Activated T-helper 17 cell treated with anti-CD3 and anti-CD28 coated beads, Interleukin-2, amount 50 U/mL, for 72 hours (primary cell): ENCODE data around the gene DENND11. TPM values are rescaled to one million over a fixed set of nuclear protein-coding genes. Genes with fewer than 3 reads are reported as not detected.

Experiments used
- ATAC-seq: fragments of 150-1000 bp; cut with Tn5 transposase; replicated peaks from 2 replicates; pipeline ENCODE4 v1.10.0; 2021; ENCODE audit warnings: mild to moderate bottlenecking, moderate library complexity
- H3K27ac Mint-ChIP-seq: one replicate; pipeline ENCODE4 v1.8.0; 2022; ENCODE audit warnings: mixed read lengths
- H3K27me3 Mint-ChIP-seq: one replicate; pipeline ENCODE4 v1.8.0; 2022; ENCODE audit warnings: mixed read lengths
- H3K36me3 Mint-ChIP-seq: one replicate; pipeline ENCODE4 v1.8.0; 2022; ENCODE audit warnings: low read depth, mild to moderate bottlenecking, mixed read lengths
- H3K4me1 Mint-ChIP-seq: one replicate; pipeline ENCODE4 v1.8.0; 2022; ENCODE audit warnings: mixed read lengths
- H3K4me3 Mint-ChIP-seq: one replicate; pipeline ENCODE4 v1.8.0; 2022; ENCODE audit warnings: mild to moderate bottlenecking, mixed read lengths
- H3K9me3 Mint-ChIP-seq: one replicate; pipeline ENCODE4 v1.8.0; 2022; ENCODE audit warnings: mixed read lengths
- total RNA-seq, 2 donors: library from RNA; stranded (reverse); gene quantifications; one replicate each; pipeline ENCODE4 v1.2.3, GENCODE V29; 2022

DENND11 gene
- 10 to 100 TPM; 19.5 to 36.1 TPM for total RNA-seq

- H3K9me3 Mint-ChIP-seq, result no peaks in the 10 kb centered on the region
- H3K4me3 Mint-ChIP-seq, result peak within 1 kb of the TSS; percentile 91
- peaks cover 3% of the 10 kb centered on the region for H3K27me3 Mint-ChIP-seq
- peak; percentile 85 for ATAC-seq
- H3K4me1 Mint-ChIP-seq, result peaks cover 34% of the 10 kb centered on the region
- H3K27ac Mint-ChIP-seq, result peak within 1 kb of the TSS; percentile 73
- peaks cover 19% of the 10 kb centered on the region for H3K36me3 Mint-ChIP-seq
Observed at GRCh38 chr7:141702047-141702567, at the start of gene DENND11. DENND11 (minus strand) TSS chr7:141702166; CDS start chr7:141702153, 13 bp downstream.

GRCh38 chr7:141748396-141748795 lies 46.4 kb upstream of the DENND11 start:
- H3K4me1 Mint-ChIP-seq, result peaks cover 5% of the 10 kb centered on the region
- no peaks in the 10 kb centered on the region for H3K27me3 Mint-ChIP-seq
- H3K9me3 Mint-ChIP-seq, result peaks cover 13% of the 10 kb centered on the region
- no peak overlapping the region for H3K27ac Mint-ChIP-seq
- peaks cover 99% of the 10 kb centered on the region for H3K36me3 Mint-ChIP-seq
- ATAC-seq, result no peak
- no peak overlapping the region for H3K4me3 Mint-ChIP-seq

- Mint-ChIP-seq H3K9me3 (no peaks in the 10 kb centered on the region), H3K4me1 (peaks cover 28% of the 10 kb centered on the region), H3K27me3 (no peaks in the 10 kb centered on the region), H3K4me3 (no peak overlapping the region), H3K36me3 (peaks cover 99% of the 10 kb centered on the region), H3K27ac (peak overlapping the region; percentile 32)
- ATAC-seq, result no peak
Observed at GRCh38 chr7:141744131-141744530, 42.2 kb upstream of the DENND11 start.

GRCh38 chr7:141742229-141742628 lies 40.3 kb upstream of the DENND11 start:
- Mint-ChIP-seq H3K4me3 (no peak overlapping the region), H3K36me3 (peaks cover 96% of the 10 kb centered on the region), H3K9me3 (no peaks in the 10 kb centered on the region), H3K4me1 (peaks cover 33% of the 10 kb centered on the region), H3K27me3 (no peaks in the 10 kb centered on the region), H3K27ac (peak overlapping the region; percentile 40)
- ATAC-seq, result no peak

GRCh38 chr7:141739250-141739649 lies 37.3 kb upstream of the DENND11 start:
- Mint-ChIP-seq H3K4me1 (peaks cover 33% of the 10 kb centered on the region), H3K27ac (peak overlapping the region; percentile 97), H3K4me3 (peak overlapping the region; percentile 96), H3K9me3 (no peaks in the 10 kb centered on the region), H3K36me3 (peaks cover 66% of the 10 kb centered on the region), H3K27me3 (no peaks in the 10 kb centered on the region)
- ATAC-seq, result no peak

GRCh38 chr7:141738592-141739013 lies 36.6 kb upstream of the DENND11 start:
- Mint-ChIP-seq H3K36me3 (peaks cover 60% of the 10 kb centered on the region), H3K4me3 (peak overlapping the region; percentile 96), H3K27ac (peak overlapping the region; percentile 97), H3K4me1 (peaks cover 30% of the 10 kb centered on the region), H3K9me3 (no peaks in the 10 kb centered on the region), H3K27me3 (no peaks in the 10 kb centered on the region)
- ATAC-seq, result no peak

- peak; percentile 88 for ATAC-seq
- Mint-ChIP-seq H3K36me3 (peaks cover 54% of the 10 kb centered on the region), H3K9me3 (no peaks in the 10 kb centered on the region), H3K4me1 (peaks cover 26% of the 10 kb centered on the region), H3K4me3 (peak within 1 kb of the TSS; percentile 96), H3K27me3 (no peaks in the 10 kb centered on the region), H3K27ac (peak within 1 kb of the TSS; percentile 97)
Observed at GRCh38 chr7:141737836-141738591, 36.0 kb upstream of the DENND11 start, which contains the start of gene SSBP1. SSBP1 (plus strand) TSS chr7:141738358; CDS start chr7:141739167, 809 bp downstream.

GRCh38 chr7:141737118-141737835 lies 35.3 kb upstream of the DENND11 start:
- Mint-ChIP-seq H3K4me3 (peak overlapping the region; percentile 96), H3K36me3 (peaks cover 47% of the 10 kb centered on the region), H3K4me1 (peaks cover 22% of the 10 kb centered on the region), H3K27me3 (no peaks in the 10 kb centered on the region), H3K9me3 (no peaks in the 10 kb centered on the region), H3K27ac (peak overlapping the region; percentile 97)
- ATAC-seq, result no peak

GRCh38 chr7:141731476-141732149 lies 29.6 kb upstream of the DENND11 start:
- no peaks in the 10 kb centered on the region for H3K4me1 Mint-ChIP-seq
- H3K36me3 Mint-ChIP-seq, result no peaks in the 10 kb centered on the region
- no peak for ATAC-seq
- H3K9me3 Mint-ChIP-seq, result no peaks in the 10 kb centered on the region
- H3K27me3 Mint-ChIP-seq, result no peaks in the 10 kb centered on the region
- no peak overlapping the region for H3K27ac Mint-ChIP-seq
- H3K4me3 Mint-ChIP-seq, result no peak overlapping the region

- Mint-ChIP-seq H3K4me3 (no peak overlapping the region), H3K4me1 (no peaks in the 10 kb centered on the region), H3K9me3 (no peaks in the 10 kb centered on the region), H3K27ac (no peak overlapping the region), H3K27me3 (no peaks in the 10 kb centered on the region), H3K36me3 (no peaks in the 10 kb centered on the region)
- no peak for ATAC-seq
Observed at GRCh38 chr7:141729020-141729419, 27.1 kb upstream of the DENND11 start.

GRCh38 chr7:141722529-141722928 lies 20.6 kb upstream of the DENND11 start:
- no peak overlapping the region for H3K4me3 Mint-ChIP-seq
- H3K4me1 Mint-ChIP-seq, result no peaks in the 10 kb centered on the region
- H3K36me3 Mint-ChIP-seq, result no peaks in the 10 kb centered on the region
- no peaks in the 10 kb centered on the region for H3K27me3 Mint-ChIP-seq
- ATAC-seq, result no peak
- no peaks in the 10 kb centered on the region for H3K9me3 Mint-ChIP-seq
- no peak overlapping the region for H3K27ac Mint-ChIP-seq

- no peaks in the 10 kb centered on the region for H3K27me3 Mint-ChIP-seq
Observed at GRCh38 chr7:141717450-141717849, 15.5 kb upstream of the DENND11 start.

GRCh38 chr7:141715794-141716689 lies 14.1 kb upstream of the DENND11 start:
- H3K4me3 Mint-ChIP-seq, result no peak overlapping the region
- ATAC-seq, result no peak
- no peaks in the 10 kb centered on the region for H3K36me3 Mint-ChIP-seq
- H3K9me3 Mint-ChIP-seq, result no peaks in the 10 kb centered on the region
- H3K27ac Mint-ChIP-seq, result no peak overlapping the region
- H3K4me1 Mint-ChIP-seq, result no peaks in the 10 kb centered on the region
- no peaks in the 10 kb centered on the region for H3K27me3 Mint-ChIP-seq

More at GRCh38 chr7:141717450-141717849, 15.5 kb upstream of the DENND11 start:
- Mint-ChIP-seq H3K4me1 (no peaks in the 10 kb centered on the region), H3K27ac (no peak overlapping the region), H3K36me3 (no peaks in the 10 kb centered on the region), H3K9me3 (no peaks in the 10 kb centered on the region), H3K4me3 (no peak overlapping the region)
- ATAC-seq, result no peak
